Stimulated activated CD4-positive, alpha-beta T cell treated with anti-CD3 and anti-CD28 coated beads, Interleukin-4, amount 100 ng/mL, for 24 hours (primary cell): ENCODE measurements around the gene MOGAT2.

ENCODE experiments used
- DNase-seq: peaks from one replicate; pipeline ENCODE4 v3.0.0-alpha.2; 2020

Gene MOGAT2

GRCh38 chr11:75760243-75760642 lies 42.6 kb downstream of the MOGAT2 start:
- DNase-seq, result no peak

GRCh38 chr11:75760710-75761493 lies 43.3 kb downstream of the MOGAT2 start:
- no peak for DNase-seq

GRCh38 chr11:75762158-75762557 lies 44.5 kb downstream of the MOGAT2 start:
- DNase-seq, result no peak

GRCh38 chr11:75762885-75763284 lies 45.2 kb downstream of the MOGAT2 start:
- DNase-seq, result no peak

GRCh38 chr11:75763846-75764245 lies 46.2 kb downstream of the MOGAT2 start:
- no peak for DNase-seq

GRCh38 chr11:75765116-75765515 lies 47.5 kb downstream of the MOGAT2 start:
- no peak for DNase-seq

- no peak for DNase-seq
Observed at GRCh38 chr11:75766443-75767227, 49.0 kb downstream of the MOGAT2 start.

- DNase-seq, result no peak
Observed at GRCh38 chr11:75767228-75767572, 49.6 kb downstream of the MOGAT2 start.

GRCh38 chr11:75767793-75768111 lies 50.1 kb downstream of the MOGAT2 start:
- no peak for DNase-seq

GRCh38 chr11:75768112-75768908 lies 50.7 kb downstream of the MOGAT2 start, which contains the start of gene DGAT2:
Gene DGAT2, plus strand, starts transcription at chr11:75768778. Its CDS starts 214 bp downstream, at chr11:75768992.
- DNase-seq, result peak; percentile 74

- DNase-seq, result no peak
Observed at GRCh38 chr11:75768909-75769771, 51.5 kb downstream of the MOGAT2 start.

- no peak for DNase-seq
Observed at GRCh38 chr11:75770102-75770501, 52.5 kb downstream of the MOGAT2 start.

- no peak for DNase-seq
Observed at GRCh38 chr11:75771646-75772410, 54.2 kb downstream of the MOGAT2 start.

- DNase-seq, result no peak
Observed at GRCh38 chr11:75773595-75774353, 56.1 kb downstream of the MOGAT2 start.

- no peak for DNase-seq
Observed at GRCh38 chr11:75775056-75775455, 57.4 kb downstream of the MOGAT2 start.

GRCh38 chr11:75776546-75776945 lies 58.9 kb downstream of the MOGAT2 start:
- DNase-seq, result no peak

- no peak for DNase-seq
Observed at GRCh38 chr11:75777461-75778110, 59.9 kb downstream of the MOGAT2 start.

GRCh38 chr11:75778962-75779361 lies 61.3 kb downstream of the MOGAT2 start:
- DNase-seq, result no peak

- no peak for DNase-seq
Observed at GRCh38 chr11:75779960-75780359, 62.3 kb downstream of the MOGAT2 start.

GRCh38 chr11:75780888-75781287 lies 63.2 kb downstream of the MOGAT2 start:
- DNase-seq, result no peak
